ENCODE measurements around the gene CDH23.

CDH23 gene

GRCh38 chr10:71697938-71698709 is 301.4 kb downstream of the CDH23 start:
- DNase-seq, result no peak

GRCh38 chr10:71698737-71699136 is 302.0 kb downstream of the CDH23 start:
- no peak for DNase-seq

GRCh38 chr10:71700731-71701368 is 304.1 kb downstream of the CDH23 start:
- DNase-seq, result no peak

GRCh38 chr10:71701496-71702132 is 304.9 kb downstream of the CDH23 start:
- no peak for DNase-seq

DNA sequence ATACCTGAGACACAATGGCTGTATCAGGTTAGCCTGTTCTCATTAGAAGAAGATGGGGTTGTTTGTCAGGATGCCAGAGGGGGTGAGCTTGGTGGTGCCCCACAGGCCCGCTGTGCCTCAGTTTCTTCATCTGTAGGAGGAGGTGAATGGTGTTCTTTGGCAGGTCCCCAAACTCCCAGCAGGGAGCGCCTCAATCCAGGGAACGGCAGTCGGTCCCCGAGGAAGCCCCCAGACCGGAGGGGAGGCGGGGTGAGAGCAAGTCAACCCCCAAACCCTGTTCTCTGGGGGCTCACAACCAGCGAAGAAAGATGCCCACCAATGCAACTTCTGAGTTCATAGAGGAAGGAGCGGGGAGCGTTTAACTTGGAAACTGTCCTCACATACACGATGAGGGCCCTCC is 306.9 kb downstream of the CDH23 start:
- no peak for DNase-seq

GRCh38 chr10:71704816-71705215 is 308.1 kb downstream of the CDH23 start:
- no peak for DNase-seq

GRCh38 chr10:71705582-71705981 is 308.9 kb downstream of the CDH23 start:
- DNase-seq, result no peak

GRCh38 chr10:71706216-71707121 is 309.7 kb downstream of the CDH23 start:
- DNase-seq, result no peak

- no peak for DNase-seq
These were observed 310.6 kb downstream of the CDH23 start for GRCh38 chr10:71707240-71707789.

- no peak for DNase-seq
These were observed 311.6 kb downstream of the CDH23 start for GRCh38 chr10:71708301-71708703.

- DNase-seq, result no peak
These were observed 312.5 kb downstream of the CDH23 start for GRCh38 chr10:71708897-71709882.

GRCh38 chr10:71710519-71710918 is 313.8 kb downstream of the CDH23 start:
- DNase-seq, result no peak

DNA sequence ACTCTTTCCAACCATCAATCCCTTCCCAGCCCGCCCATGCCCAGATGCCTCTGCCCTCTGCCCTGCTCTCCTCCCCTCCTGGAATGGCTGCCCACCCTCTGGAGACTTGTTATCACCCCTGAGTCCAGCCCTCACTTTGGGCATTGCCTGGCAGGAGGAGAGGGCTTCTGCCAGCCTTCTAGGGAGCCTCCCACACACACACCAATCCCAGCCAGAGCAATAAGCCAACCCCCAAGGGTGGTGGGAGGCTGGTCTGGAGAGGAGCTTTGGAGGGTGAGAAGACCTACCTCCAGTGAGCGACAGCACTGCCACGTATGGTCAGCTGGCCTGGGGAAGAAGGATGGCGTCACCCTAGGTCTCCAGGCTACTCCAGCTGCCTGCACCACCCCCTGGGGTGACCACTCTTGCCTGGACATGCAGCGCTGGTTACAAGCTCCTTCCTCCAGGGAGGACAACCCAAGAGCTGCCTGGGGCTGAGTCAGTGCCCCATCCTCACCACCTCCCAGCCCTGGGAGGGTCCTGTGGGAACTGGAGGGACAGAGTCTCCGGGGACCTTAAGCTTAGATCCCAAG is 314.4 kb downstream of the CDH23 start:
- no peak for DNase-seq

- DNase-seq, result no peak
These were observed 315.4 kb downstream of the CDH23 start for GRCh38 chr10:71712170-71712569.

DNA sequence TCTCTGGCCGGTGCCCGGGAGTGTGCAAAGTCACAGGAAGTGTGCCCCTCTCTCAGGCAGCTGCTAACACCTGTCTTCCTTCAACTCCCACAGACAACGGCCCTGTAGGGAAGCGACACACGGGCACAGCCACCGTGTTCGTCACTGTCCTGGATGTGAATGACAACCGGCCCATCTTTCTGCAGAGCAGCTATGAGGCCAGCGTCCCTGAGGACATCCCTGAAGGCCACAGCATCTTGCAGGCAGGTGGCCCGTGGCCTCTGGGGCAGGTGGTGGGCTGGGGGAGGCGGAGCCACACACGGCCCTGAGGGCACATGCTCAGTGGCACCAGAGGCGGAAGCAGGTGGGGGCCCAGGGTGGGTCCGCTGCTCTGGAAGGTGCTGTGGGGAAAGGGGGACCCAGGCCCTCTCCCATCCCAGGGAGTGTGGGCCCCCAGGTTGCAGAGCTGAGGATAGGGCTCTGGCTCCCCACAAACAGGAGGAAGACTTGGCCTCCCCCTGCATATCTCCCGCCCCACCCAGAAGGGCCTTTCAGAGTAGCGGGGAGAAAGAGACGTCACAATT is 315.9 kb downstream of the CDH23 start:
- no peak for DNase-seq

DNA sequence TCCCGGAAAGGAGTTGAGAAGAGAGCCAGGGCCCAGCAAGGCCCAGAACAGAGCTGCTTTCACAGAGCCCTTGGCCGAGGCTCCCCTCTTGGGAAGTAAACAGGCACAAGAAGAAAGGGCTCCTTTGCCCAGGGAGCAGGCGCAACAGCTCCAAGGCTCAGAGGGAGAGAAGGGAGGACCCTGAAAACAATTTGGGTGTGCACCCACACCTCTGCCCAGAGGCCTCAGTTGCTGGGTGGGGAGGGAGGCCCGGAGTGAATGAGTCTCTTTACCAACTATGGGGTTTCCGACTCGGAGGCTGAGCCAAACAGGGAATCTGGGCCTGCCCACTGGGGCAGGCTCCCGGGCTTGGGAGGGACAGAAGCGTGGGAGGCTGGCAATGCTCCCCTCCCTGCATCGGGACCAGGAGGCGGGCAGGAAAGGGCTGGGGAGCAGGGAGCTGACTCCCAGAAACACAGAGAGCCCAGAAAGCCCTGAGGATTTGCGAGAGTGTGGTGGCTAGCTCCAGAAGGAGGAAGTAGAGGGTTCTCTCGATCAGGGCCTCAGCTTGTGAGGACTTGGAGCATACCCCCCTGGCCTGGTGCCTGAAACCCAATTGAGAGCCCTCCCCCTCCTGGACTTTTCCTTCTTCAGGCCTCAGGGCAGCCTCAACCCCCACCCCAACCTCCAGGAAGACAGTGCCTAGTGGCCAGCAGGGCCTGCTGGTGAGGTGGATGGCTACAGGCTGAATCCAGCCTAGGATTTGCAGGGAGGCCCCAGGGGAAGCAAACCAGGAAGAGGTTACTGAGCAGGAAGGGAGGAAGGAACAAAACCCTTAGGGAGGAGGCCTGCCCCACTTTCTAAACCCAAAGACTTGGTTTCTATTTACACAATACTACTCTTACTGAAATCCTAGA is 316.7 kb downstream of the CDH23 start:
- no peak for DNase-seq

- DNase-seq, result no peak
These were observed 317.3 kb downstream of the CDH23 start for GRCh38 chr10:71714031-71714410.

- no peak for DNase-seq
These were observed 317.9 kb downstream of the CDH23 start for GRCh38 chr10:71714592-71714991.

DNA sequence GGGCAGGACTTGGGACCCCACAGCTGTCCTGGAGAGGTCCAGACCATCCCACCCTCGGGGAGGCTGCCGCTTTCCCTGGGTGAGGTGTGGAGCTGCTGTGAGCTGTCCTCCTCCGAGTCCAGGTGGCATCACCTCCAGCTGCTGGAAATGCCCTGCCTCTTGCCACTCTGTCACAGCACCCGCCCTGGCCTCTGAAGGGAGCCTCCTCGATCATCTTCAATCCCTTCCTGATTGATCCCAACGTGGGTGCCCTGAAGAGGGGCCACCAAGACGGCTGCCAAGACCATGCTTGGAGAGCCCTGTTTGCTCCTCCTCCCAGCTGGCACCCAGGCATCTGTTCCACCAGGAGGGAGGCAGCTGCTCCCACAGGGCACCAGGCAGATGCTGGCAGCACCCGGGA is 318.3 kb downstream of the CDH23 start:
- no peak for DNase-seq

DNA sequence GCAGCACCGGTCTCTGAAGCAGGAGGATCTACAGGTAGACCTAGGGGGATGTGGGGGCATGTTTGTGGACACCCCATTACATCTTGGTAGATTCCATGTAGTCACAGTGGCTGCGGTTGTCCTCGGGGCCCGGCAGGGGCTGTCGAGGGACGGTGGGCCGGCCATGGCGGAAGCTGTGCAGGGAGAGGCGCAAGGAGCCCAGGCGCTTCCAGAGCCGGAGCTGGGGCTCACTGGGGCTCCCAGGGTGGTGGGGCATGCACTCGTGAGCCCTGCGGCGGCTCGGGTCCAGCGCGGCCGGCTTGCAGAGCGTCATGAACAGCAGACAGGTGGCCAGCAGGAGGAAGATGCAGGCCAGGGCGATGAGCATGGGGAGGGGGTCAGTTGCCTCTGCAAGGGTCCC is 319.1 kb downstream of the CDH23 start:
- DNase-seq, result no peak
